Common myeloid progenitor, CD34-positive (primary cell): ENCODE results near the gene EIF1AY.
"Not testable (repeated sequence)": the region's sequence is repeated elsewhere in the genome, so short reads cannot be mapped to it uniquely, and the experiment has no call there.

Experiments used
- CTCF ChIA-PET: fragments of 350-600 bp; sonication (Branson Sonifier 250); formaldehyde crosslinking; loops from one replicate; lab custom pipeline; 2021; ENCODE audit warnings: antibody characterized with exemption; lab: Charles Lee
- POLR2A ChIA-PET: fragments of 350-600 bp; sonication (Branson Sonifier 250); formaldehyde crosslinking; loops from one replicate; lab custom pipeline; 2021; ENCODE audit warnings: antibody characterized with exemption; lab: Charles Lee
- DNase-seq, 3 donors: peaks; one replicate each; pipeline versions ENCODE4 v3.0.0 to v3.0.0-alpha.2; 2013
- H3K27ac ChIP-seq, 2 experiments: 1 replicate in 1 of 2; 2 replicates in 1 of 2; pipeline ENCODE4 v1.7.0; 2013; ENCODE audit warnings: inconsistent platforms in 2 of 2, low read length in 2 of 2, mild to moderate bottlenecking in 2 of 2, low read depth in 1 of 2, moderate library complexity in 1 of 2; ENCODE audit not compliant: severe bottlenecking in 2 of 2, insufficient read depth in 1 of 2, poor library complexity in 1 of 2
- H3K27me3 ChIP-seq, 5 experiments: replicated peaks in 2 of 5; 1 replicate in 3 of 5; 2 replicates in 2 of 5; pipeline versions ENCODE4 v1.6.1 to v1.7.0; 2013; ENCODE audit warnings: low read length in 4 of 5, mild to moderate bottlenecking in 2 of 5, moderate library complexity in 2 of 5, inconsistent platforms in 1 of 5; ENCODE audit not compliant: insufficient read depth in 5 of 5, control insufficient read depth in 4 of 5
- H3K36me3 ChIP-seq, 4 experiments: 1 replicate in 2 of 4; 2 replicates in 2 of 4; pipeline versions ENCODE4 v1.6.1 to v1.7.0; 2013; ENCODE audit warnings: low read length in 3 of 4, control low read depth in 1 of 4, mild to moderate bottlenecking in 1 of 4; ENCODE audit not compliant: control insufficient read depth in 4 of 4, insufficient read depth in 4 of 4
- H3K4me1 ChIP-seq, 4 experiments: 1 replicate in 3 of 4; 2 replicates in 1 of 4; pipeline versions ENCODE4 v1.6.1 to v1.7.1; 2013; ENCODE audit warnings: low read length in 3 of 4, mild to moderate bottlenecking in 3 of 4, control low read depth in 1 of 4, inconsistent platforms in 1 of 4, moderate library complexity in 1 of 4; ENCODE audit not compliant: control insufficient read depth in 4 of 4, insufficient read depth in 4 of 4; ENCODE audit errors: control extremely low read depth in 1 of 4
- H3K4me3 ChIP-seq, 7 experiments: 1 replicate in 4 of 7; 2 replicates in 3 of 7; pipeline versions ENCODE4 v1.5.1 to v1.7.0; 2013; ENCODE audit warnings: mild to moderate bottlenecking in 7 of 7, low read length in 6 of 7, moderate library complexity in 6 of 7, inconsistent platforms in 2 of 7, low read depth in 2 of 7, control low read depth in 1 of 7; ENCODE audit not compliant: insufficient read depth in 4 of 7, control insufficient read depth in 1 of 7; ENCODE audit errors: extremely low read depth in 1 of 7
- H3K9me3 ChIP-seq, 5 experiments: 1 replicate in 4 of 5; 2 replicates in 1 of 5; pipeline versions ENCODE4 v1.6.1 to v1.7.1; 2013; ENCODE audit warnings: low read length in 4 of 5, mild to moderate bottlenecking in 2 of 5, inconsistent platforms in 1 of 5, low read depth in 1 of 5, moderate library complexity in 1 of 5; ENCODE audit not compliant: control insufficient read depth in 4 of 5, insufficient read depth in 2 of 5; ENCODE audit errors: control extremely low read depth in 1 of 5
- WGBS: methylation state at CpG from one replicate; pipeline ENCODE4 v1.1.5; 2013; ENCODE audit not compliant: insufficient coverage; 5-methylcytosine and 5-hydroxymethylcytosine counted together

The EIF1AY gene

GRCh38 chrY:20551840-20552239 is 23.7 kb upstream of the EIF1AY start:
- H3K36me3 ChIP-seq, result no peaks in the 10 kb centered on the region
- no peak for DNase-seq
- no peaks in the 10 kb centered on the region for H3K27me3 ChIP-seq
- no peaks in the 10 kb centered on the region for H3K4me1 ChIP-seq
- no peak overlapping the region for H3K4me3 ChIP-seq
- peaks cover 0 to 4% (median 0%) of the 10 kb centered on the region in 5 experiments for H3K9me3 ChIP-seq
- POLR2A ChIA-PET, result no interaction called here
- H3K27ac ChIP-seq, result no peak overlapping the region
- CTCF ChIA-PET, result no interaction called here
- no CpG with 5 or more reads among the region's 28 CpGs for WGBS

GRCh38 chrY:20552764-20553323 is 22.7 kb upstream of the EIF1AY start:
- H3K4me1 ChIP-seq, H3K27me3 ChIP-seq, H3K4me3 ChIP-seq, POLR2A ChIA-PET, H3K36me3 ChIP-seq, H3K9me3 ChIP-seq, H3K27ac ChIP-seq, CTCF ChIA-PET, DNase-seq: not testable (repeated sequence)
- WGBS, result no CpG with 5 or more reads among the region's 10 CpGs

- Histone ChIP-seq H3K27me3 (no peaks in the 10 kb centered on the region), H3K4me3 (no peak overlapping the region), H3K36me3 (no peaks in the 10 kb centered on the region), H3K4me1 (no peaks in the 10 kb centered on the region), H3K27ac (no peak overlapping the region), H3K9me3 (no peaks in the 10 kb centered on the region)
- ChIA-PET POLR2A (no interaction called here), CTCF (interaction anchor here (1.2 kb wide), 1 partner anchor 177 kb away, joined by 3 read pairs; no protein-coding TSS in a partner anchor)
- no CpG with 5 or more reads among the region's 2 CpGs for WGBS
- no peak for DNase-seq
Observed at GRCh38 chrY:20555820-20556219, 19.8 kb upstream of the EIF1AY start.

- no peak overlapping the region for H3K27ac ChIP-seq
- H3K4me3 ChIP-seq, result no peak overlapping the region
- CTCF ChIA-PET, result interaction anchor here (1.0 kb wide), 2 partner anchors 9 to 23 kb away, joined by 3 to 4 read pairs; no protein-coding TSS in a partner anchor
- POLR2A ChIA-PET, result no interaction called here
- no peaks in the 10 kb centered on the region for H3K27me3 ChIP-seq
- no peaks in the 10 kb centered on the region for H3K9me3 ChIP-seq
- no peaks in the 10 kb centered on the region for H3K36me3 ChIP-seq
- DNase-seq, result peak in 1 of 3 donors; percentile 34
- H3K4me1 ChIP-seq, result no peaks in the 10 kb centered on the region
- no CpG with 5 or more reads among the region's 2 CpGs for WGBS
Observed at GRCh38 chrY:20558677-20559076, 16.9 kb upstream of the EIF1AY start.

GRCh38 chrY:20559873-20560512 is 15.6 kb upstream of the EIF1AY start:
- H3K27me3 ChIP-seq, result no peaks in the 10 kb centered on the region
- H3K9me3 ChIP-seq, result no peaks in the 10 kb centered on the region
- ChIA-PET CTCF (interaction anchor here (0.6 to 1.6 kb wide), 3 partner anchors 22 to 798 kb away, joined by 3 read pairs; no protein-coding TSS in a partner anchor), POLR2A (no interaction called here)
- no CpG with 5 or more reads among the region's 2 CpGs for WGBS
- no peak for DNase-seq
- H3K27ac ChIP-seq, result no peak overlapping the region
- H3K4me1 ChIP-seq, result no peaks in the 10 kb centered on the region
- no peak overlapping the region for H3K4me3 ChIP-seq
- H3K36me3 ChIP-seq, result peaks cover 0 to 1% (median 0%) of the 10 kb centered on the region in 4 experiments

GRCh38 chrY:20571306-20571705 is 4.3 kb upstream of the EIF1AY start:
- Histone ChIP-seq H3K36me3 (no peaks in the 10 kb centered on the region), H3K9me3 (no peaks in the 10 kb centered on the region), H3K4me3 (no peak overlapping the region), H3K4me1 (peaks cover 0 to 26% (median 0%) of the 10 kb centered on the region in 4 experiments), H3K27ac (no peak overlapping the region), H3K27me3 (no peaks in the 10 kb centered on the region)
- ChIA-PET CTCF (interaction anchor here (1.1 kb wide), 1 partner anchor 179 kb away, joined by 3 read pairs; no protein-coding TSS in a partner anchor), POLR2A (no interaction called here)
- DNase-seq, result no peak
- no CpG with 5 or more reads among the region's 3 CpGs for WGBS

- H3K27ac ChIP-seq, result no peak overlapping the region
- peak overlapping the region in 2 of 7 experiments; percentile 71 to 92 for H3K4me3 ChIP-seq
- POLR2A ChIA-PET, result interaction anchor here (0.5 kb wide), 1 partner anchor 832 kb away, joined by 3 read pairs; the partner anchor contains the start of gene KDM5D
- no peaks in the 10 kb centered on the region for H3K27me3 ChIP-seq
- peak in 1 of 3 donors; percentile 22 for DNase-seq
- WGBS, result no CpG with 5 or more reads among the region's 5 CpGs
- CTCF ChIA-PET, result no interaction called here
- peaks cover 0 to 37% (median 0%) of the 10 kb centered on the region in 4 experiments for H3K4me1 ChIP-seq
- no peaks in the 10 kb centered on the region for H3K9me3 ChIP-seq
- no peaks in the 10 kb centered on the region for H3K36me3 ChIP-seq
Observed at GRCh38 chrY:20576506-20576905, 930 bp downstream of the EIF1AY start.
